Measurements from ENCODE around the gene ISM2. TPM values are rescaled to one million over a fixed set of nuclear protein-coding genes. Genes with fewer than 3 reads are reported as not detected.

Gene ISM2
- total and polyA plus RNA-seq, 8 donors = 0.23 to 0.37 TPM; not detected in 6

DNA sequence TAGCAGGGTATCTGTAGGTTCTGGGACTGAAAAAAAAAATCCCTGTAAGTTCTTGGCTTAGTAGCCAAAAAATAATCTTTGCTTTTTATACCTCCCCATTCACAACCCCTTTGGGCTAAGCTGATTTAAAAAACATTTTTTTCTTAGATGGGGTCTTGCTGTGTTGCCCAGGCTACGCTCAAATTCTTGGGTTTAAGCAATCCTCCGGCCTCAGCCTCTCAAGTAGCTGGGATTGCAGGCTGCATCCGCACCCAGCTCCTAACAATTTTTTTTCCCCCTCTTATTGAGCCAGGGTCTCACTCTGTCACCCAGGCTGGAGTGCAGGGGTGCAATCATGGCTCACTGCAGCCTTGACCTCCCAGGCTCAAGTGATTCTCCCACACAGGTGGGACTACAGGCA, 9.1 kb upstream of the ISM2 start:
- TF ChIP-seq POLR2A (IDR thresholded peaks at IDR 0.05) (no peak), CTCF (IDR thresholded peaks at IDR 0.05) (no peak)
- H3K27ac ChIP-seq = no peak overlapping the region
- H3K4me3 ChIP-seq = no peak overlapping the region
- peaks cover 23 to 71% (median 67%) of the 10 kb centered on the region in 4 donors for H3K36me3 ChIP-seq
- DNase-seq = no peak
- no peaks in the 10 kb centered on the region for H3K27me3 ChIP-seq
- intact Hi-C loops (cut with DNase I; ENCODE audit: low total_unique reads) = no loop called here
- no peaks in the 10 kb centered on the region for H3K4me1 ChIP-seq
- H3K9me3 ChIP-seq = peaks cover 0 to 12% (median 5%) of the 10 kb centered on the region in 4 donors
- WGBS, 5 donors = 96 to 100% (median 98%) methylated on average over 3 of the region's 3 CpGs

DNA sequence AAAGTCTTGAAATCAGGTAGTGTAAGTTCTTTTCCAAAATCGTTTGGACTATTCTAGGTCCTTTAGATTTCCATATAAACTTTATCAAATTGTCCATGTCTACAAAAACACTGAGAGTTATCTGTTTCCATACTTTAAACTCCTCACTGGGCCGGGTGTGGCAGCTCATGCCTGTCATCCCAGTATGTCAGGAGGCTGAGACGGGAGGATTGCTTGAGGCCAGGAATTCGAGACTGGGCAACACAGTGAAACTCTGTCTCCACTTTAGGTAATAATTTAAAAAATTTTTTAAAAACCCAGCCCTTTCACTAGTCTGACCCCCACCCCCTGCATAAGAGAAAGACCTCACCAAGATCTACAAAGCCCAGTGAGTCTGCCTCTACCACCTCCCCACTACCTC, 6.4 kb upstream of the ISM2 start:
- peaks cover 0 to 12% (median 5%) of the 10 kb centered on the region in 4 donors for H3K9me3 ChIP-seq
- intact Hi-C loops (cut with DNase I; ENCODE audit: low total_unique reads) = no loop called here
- H3K4me1 ChIP-seq = no peaks in the 10 kb centered on the region
- peaks cover 9 to 43% (median 40%) of the 10 kb centered on the region in 4 donors for H3K36me3 ChIP-seq
- no peak overlapping the region for H3K4me3 ChIP-seq
- peaks cover 0 to 12% (median 0%) of the 10 kb centered on the region in 3 donors for H3K27me3 ChIP-seq
- no peak for TF ChIP-seq EP300 (IDR thresholded peaks at IDR 0.05)
- TF ChIP-seq POLR2A (IDR thresholded peaks at IDR 0.05) = no peak
- TF ChIP-seq POLR2AphosphoS5 (IDR thresholded peaks at IDR 0.05) = no peak
- TF ChIP-seq CTCF (IDR thresholded peaks at IDR 0.05) = no peak
- 69 to 83% (median 71%) methylated on average over 4 of the region's 4 CpGs for WGBS, 5 donors
- no peak overlapping the region for H3K27ac ChIP-seq
- no peak for DNase-seq

- WGBS, 5 donors = 94 to 98% (median 97%) methylated on average over 5 of the region's 5 CpGs
- intact Hi-C loops (cut with DNase I; ENCODE audit: low total_unique reads) = no loop called here
- no peak for DNase-seq
Observed at GRCh38 chr14:77503138-77503537, 4.5 kb upstream of the ISM2 start.

GRCh38 chr14:77502109-77502782, 3.6 kb upstream of the ISM2 start:
- intact Hi-C loops (cut with DNase I; ENCODE audit: low total_unique reads) = no loop called here
- peaks cover 17 to 19% (median 19%) of the 10 kb centered on the region in 4 donors for H3K4me1 ChIP-seq
- H3K27me3 ChIP-seq = peaks cover 10 to 40% (median 25%) of the 10 kb centered on the region in 3 donors
- TF ChIP-seq POLR2A (IDR thresholded peaks at IDR 0.05) (no peak), CTCF (IDR thresholded peaks at IDR 0.05) (no peak)
- H3K9me3 ChIP-seq = peaks cover 0 to 12% (median 5%) of the 10 kb centered on the region in 4 donors
- H3K36me3 ChIP-seq = peaks cover 4 to 15% (median 13%) of the 10 kb centered on the region in 4 donors
- no peak overlapping the region for H3K27ac ChIP-seq
- WGBS, 5 donors = 68 to 77% (median 71%) methylated on average over 11 of the region's 11 CpGs
- no peak for DNase-seq
- no peak overlapping the region for H3K4me3 ChIP-seq

More at GRCh38 chr14:77503138-77503537, 4.5 kb upstream of the ISM2 start:
- no peak for TF ChIP-seq CTCF (IDR thresholded peaks at IDR 0.05)
- no peak for TF ChIP-seq POLR2AphosphoS5 (IDR thresholded peaks at IDR 0.05)
- TF ChIP-seq EP300 (IDR thresholded peaks at IDR 0.05) = no peak
- TF ChIP-seq POLR2A (IDR thresholded peaks at IDR 0.05) = no peak
- Histone ChIP-seq H3K36me3 (peaks cover 7 to 24% (median 22%) of the 10 kb centered on the region in 4 donors), H3K27me3 (peaks cover 10 to 31% (median 18%) of the 10 kb centered on the region in 3 donors), H3K4me1 (peaks cover 13 to 15% (median 14%) of the 10 kb centered on the region in 4 donors), H3K9me3 (peaks cover 0 to 12% (median 5%) of the 10 kb centered on the region in 4 donors), H3K27ac (no peak overlapping the region), H3K4me3 (no peak overlapping the region)

Data from stomach (tissue), 9 donors.